Esophagus muscularis mucosa (tissue), 4 donors: ENCODE results near the gene SPRR4.

Experiments used
- CTCF ChIP-seq, 3 experiments: fragments of 200-600 bp in 2 of 3; fragments of 450-650 bp in 1 of 3; sonication (generic) in 2 of 3; IDR thresholded peaks; one replicate each; pipeline ENCODE4 v1.5.1; 2017 to 2019; ENCODE audit warnings: antibody characterized with exemption in 3 of 3, mild to moderate bottlenecking in 2 of 3, moderate library complexity in 1 of 3
- EP300 ChIP-seq: sonication (generic); formaldehyde crosslinking; IDR thresholded peaks from one replicate; pipeline ENCODE4 v1.6.1; 2017; ENCODE audit warnings: antibody characterized with exemption
- POLR2A ChIP-seq: fragments of 450-650 bp; IDR thresholded peaks from one replicate; pipeline ENCODE4 v1.6.1; 2017; ENCODE audit warnings: antibody characterized with exemption, moderate library complexity, mild to moderate bottlenecking, low read depth

DNA sequence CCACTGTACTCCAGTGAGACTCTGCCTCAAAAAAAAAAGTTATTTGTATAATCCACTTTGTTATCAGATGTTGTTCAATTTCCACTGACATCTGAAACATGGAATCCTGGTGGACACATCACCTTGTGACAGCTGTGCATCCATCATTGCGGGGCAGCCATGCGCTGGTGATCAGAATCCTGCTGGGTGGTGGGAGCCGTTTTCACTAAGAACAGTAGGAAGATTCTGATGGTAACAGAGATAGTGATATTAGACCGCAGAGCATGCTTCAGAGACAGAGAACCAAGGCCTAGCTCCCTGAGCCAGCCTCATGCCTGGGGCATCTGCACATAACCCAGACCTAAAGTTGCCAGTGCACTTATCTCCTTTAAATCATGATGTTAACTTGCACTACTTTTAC is 28.0 kb downstream of the SPRR4 start:
- TF ChIP-seq CTCF (IDR thresholded peaks at IDR 0.05) (no peak), EP300 (no peak), POLR2A (no peak)
